ENCODE results near the gene SHD.
A peak's percentile ranks its signal among the peaks of the same experiment; 100 is the strongest.
"Not testable (repeated sequence)": the region's sequence is repeated elsewhere in the genome, so short reads cannot be mapped to it uniquely, and the experiment has no call there.

SHD gene, protein sequence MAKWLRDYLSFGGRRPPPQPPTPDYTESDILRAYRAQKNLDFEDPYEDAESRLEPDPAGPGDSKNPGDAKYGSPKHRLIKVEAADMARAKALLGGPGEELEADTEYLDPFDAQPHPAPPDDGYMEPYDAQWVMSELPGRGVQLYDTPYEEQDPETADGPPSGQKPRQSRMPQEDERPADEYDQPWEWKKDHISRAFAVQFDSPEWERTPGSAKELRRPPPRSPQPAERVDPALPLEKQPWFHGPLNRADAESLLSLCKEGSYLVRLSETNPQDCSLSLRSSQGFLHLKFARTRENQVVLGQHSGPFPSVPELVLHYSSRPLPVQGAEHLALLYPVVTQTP

DNA sequence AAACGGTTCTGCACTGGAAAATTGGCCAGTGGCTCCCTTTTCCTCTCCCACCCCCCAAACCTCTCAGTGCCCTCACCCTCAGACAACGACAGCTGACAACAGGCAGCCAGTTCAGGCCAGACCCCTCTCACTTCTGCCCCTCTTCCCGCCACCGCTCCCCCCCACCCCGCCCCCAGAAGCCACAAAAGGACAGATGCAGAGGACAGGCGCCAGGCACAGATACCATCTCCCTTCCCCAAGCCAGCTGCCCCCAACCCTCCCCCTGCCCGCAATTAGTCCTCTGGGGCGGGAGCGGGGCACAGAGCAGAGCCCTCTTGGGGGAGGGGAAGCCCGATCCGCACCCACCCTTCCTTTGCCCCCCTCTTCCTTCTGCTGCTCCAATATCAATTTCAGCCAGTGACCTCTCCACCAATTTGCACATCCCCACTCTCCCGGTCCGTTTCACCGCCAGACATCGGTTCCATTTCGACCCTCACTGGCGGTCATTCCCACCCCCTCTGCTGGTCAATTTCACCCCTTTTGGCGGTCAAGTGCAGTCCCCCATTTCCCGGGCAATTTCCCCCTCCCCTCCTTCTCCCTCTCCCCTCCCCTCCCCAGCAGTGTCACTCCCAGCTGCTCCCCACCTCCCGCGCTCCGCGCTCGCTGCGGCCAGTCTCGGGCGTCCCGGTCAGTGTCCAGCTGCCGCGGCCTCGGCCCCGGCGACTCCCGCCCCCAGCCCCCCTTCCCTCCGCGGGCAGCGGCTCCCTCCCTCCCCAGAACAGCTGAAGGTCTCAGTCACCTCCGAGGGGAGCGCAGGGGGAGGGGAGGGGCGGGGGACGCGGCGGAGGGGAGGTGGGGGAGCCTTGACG is at the start of gene SHD:
Gene SHD, plus strand, starts transcription at position 848 of the 848 bp plus-strand sequence. CDS start 798 bp downstream, outside the sequence.
- no peak within 1 kb of the TSS for H3K4me3 ChIP-seq (ENCODE audit: low read depth, low read length)
- TF ChIP-seq, protein P1, sequence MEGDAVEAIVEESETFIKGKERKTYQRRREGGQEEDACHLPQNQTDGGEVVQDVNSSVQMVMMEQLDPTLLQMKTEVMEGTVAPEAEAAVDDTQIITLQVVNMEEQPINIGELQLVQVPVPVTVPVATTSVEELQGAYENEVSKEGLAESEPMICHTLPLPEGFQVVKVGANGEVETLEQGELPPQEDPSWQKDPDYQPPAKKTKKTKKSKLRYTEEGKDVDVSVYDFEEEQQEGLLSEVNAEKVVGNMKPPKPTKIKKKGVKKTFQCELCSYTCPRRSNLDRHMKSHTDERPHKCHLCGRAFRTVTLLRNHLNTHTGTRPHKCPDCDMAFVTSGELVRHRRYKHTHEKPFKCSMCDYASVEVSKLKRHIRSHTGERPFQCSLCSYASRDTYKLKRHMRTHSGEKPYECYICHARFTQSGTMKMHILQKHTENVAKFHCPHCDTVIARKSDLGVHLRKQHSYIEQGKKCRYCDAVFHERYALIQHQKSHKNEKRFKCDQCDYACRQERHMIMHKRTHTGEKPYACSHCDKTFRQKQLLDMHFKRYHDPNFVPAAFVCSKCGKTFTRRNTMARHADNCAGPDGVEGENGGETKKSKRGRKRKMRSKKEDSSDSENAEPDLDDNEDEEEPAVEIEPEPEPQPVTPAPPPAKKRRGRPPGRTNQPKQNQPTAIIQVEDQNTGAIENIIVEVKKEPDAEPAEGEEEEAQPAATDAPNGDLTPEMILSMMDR (IDR thresholded peaks at IDR 0.05; ENCODE audit: low read depth, low read length): no peak

DNA sequence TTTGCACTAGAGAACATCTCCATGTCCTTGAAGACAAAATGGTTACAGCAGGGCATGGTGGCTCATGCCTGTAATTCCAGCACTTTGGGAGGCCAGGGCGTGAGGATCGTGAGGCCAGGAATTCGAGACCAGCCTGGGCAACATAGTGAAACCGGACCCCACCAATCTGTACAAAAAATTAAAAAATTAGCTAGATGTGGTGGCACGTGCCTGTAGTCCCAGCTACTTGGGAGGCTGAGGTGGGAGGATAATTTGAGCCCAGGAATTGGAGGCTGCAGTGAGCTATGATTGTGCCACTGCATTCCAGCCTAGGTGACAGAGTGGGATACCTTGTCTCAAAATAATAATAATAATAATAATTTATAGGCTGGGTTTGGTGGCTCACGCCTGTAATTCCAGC is 48.8 kb upstream of the SHD start:
- H3K4me3 ChIP-seq (ENCODE audit: low read depth, low read length): not testable (repeated sequence)

DNA sequence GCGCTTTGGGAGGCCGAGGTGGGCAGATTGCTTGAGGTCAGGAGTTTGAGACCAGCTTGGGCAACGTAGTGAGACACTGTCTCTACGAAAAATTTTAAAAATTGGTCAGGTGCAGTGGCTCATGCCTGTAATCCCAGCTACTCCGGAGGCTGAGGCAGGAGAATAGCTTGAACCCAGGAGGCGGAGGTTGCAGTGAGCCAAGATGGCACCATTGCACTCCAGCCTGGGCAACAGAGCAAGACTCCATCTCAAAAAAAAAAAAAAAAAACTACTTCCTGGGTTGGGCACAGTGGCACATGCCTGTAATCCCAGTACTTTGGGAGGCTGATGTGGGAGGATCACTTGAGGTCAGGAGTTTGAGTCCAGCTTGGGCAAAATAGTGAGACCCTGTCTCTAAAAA is 47.5 kb upstream of the SHD start:
- H3K4me3 ChIP-seq (ENCODE audit: low read depth, low read length): not testable (repeated sequence)

DNA sequence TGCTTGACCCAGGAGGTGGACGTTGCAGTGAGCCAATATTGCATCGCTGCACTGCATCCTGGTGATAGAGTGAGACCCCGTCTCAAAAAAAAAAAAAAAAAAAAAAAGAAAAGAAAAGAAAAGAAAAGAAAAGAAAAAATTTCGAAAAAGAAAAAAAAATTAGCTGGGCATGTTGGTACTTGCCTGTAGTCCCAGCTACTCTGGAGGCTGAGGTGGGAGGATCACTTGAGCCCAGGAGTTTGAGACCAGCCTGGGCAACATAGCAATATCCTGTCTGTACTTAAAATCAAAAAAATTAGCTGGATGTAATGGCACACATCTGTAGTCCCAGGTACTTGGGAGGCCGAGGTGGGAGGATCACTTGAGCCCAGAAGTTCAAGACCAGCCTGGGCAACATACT is 46.9 kb upstream of the SHD start:
- H3K4me3 ChIP-seq (ENCODE audit: low read depth, low read length): not testable (repeated sequence)

DNA sequence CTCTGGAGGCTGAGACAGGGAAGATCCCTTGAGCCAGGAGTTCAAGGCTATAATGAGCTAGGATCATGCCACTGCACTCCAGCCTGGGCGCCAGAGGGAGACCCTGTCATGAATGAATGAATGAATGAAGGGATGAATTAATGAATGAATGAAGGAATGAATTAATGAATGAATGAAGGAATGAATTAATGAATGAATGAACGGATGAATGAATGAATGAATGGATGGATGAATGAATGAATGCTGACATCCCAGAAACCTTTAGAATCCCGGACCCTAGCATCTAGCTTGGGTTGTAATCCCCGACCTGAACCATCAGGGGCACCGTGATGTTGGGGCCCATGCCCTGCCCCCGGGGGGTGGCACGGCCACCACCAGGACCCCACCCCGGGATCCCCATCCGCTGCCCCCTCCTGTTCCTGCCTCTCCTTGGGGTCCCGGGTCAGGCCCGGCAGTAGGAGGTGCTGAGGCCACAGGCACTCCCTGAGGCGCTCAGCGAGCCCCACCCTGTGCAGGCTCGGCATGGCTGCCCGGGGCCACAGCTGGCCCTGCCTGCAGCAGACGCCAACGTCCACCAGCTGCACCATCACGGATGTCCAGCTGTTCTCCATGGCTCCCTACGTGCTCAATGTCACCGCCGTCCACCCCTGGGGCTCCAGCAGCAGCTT is 46.3 kb upstream of the SHD start:
- no peak overlapping the region for H3K4me3 ChIP-seq (ENCODE audit: low read depth, low read length)
- TF ChIP-seq, protein P1 (IDR thresholded peaks at IDR 0.05; ENCODE audit: low read depth, low read length): no peak

DNA sequence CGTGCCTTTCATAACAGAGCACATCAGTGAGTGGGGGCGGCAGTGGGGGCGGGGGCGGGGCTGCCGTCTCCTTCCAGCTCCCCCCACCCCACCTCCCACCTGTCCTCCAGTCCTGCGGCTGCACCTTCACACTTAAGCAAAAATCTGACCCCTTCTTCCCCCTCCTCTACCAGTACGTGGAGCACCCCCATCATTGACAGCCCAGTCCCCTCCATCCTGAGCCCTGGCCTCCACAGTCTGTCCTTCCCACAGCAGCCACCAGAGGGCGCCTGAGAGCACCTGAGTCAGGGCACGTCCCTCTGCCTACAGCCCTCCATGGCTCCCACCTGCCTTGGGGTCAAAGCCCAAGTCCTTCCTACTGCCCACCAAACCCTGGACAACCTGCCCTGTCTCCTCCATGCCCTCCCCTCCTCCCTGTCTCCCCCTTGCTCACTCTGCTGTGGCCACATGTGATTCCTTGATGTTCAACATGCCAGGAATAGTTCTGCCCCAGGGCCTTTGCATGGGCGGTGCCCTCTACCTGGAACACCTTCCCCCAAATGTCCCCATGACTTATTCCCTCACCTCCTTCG is 45.7 kb upstream of the SHD start:
- TF ChIP-seq, protein P1 (IDR thresholded peaks at IDR 0.05; ENCODE audit: low read depth, low read length): peak; percentile 68
- no peak overlapping the region for H3K4me3 ChIP-seq (ENCODE audit: low read depth, low read length)

DNA sequence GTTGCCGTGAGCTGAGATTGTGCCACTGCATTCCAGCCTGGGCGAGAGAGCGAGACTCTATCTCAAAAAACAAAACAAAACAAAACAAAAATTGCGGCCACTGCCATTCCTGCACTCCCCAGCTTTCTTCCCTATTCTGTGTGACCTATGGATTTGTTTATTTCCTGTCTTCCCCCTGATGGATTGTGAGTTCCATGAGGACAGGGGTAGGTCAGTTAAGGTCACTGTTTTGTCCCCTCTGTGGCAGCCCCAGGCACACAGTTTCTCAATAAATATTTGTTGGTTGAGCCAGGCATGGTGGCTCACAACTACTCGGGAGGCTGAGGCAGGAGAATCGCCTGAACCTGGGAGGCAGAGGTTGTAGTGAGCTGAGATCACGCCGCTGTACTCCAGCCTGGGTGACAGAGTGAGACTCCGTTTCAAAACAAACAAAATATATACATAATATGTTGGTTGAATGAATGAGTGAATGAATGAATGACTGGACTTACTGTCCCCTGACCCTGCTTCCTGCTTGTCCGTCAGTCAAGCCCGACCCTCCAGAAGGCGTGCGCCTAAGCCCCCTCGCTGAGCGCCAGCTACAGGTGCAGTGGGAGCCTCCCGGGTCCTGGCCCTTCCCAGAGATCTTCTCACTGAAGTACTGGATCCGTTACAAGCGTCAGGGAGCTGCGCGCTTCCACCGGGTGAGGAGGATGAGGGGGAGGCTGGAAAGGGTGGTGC is 44.8 kb upstream of the SHD start:
- no peak overlapping the region for H3K4me3 ChIP-seq (ENCODE audit: low read depth, low read length)
- TF ChIP-seq, protein P1 (IDR thresholded peaks at IDR 0.05; ENCODE audit: low read depth, low read length): no peak

DNA sequence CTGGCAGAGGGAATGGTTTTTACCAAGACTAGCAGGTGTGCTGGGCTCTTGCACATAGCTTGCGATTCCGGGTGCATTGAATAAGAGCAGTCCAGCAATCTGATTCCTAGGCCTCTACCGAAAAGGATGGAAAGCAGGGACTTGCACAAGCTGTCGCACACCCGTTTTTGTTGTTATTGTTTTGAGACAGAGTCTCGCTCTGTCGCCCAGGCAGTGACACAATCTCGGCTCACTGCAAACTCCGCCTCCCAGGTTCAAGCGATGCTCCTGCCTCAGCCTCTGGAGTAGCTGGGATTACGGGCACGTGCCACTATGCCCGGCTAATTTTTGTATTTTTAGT is 44.2 kb upstream of the SHD start:
- no peak overlapping the region for H3K4me3 ChIP-seq (ENCODE audit: low read depth, low read length)
- TF ChIP-seq, protein P1 (IDR thresholded peaks at IDR 0.05; ENCODE audit: low read depth, low read length): no peak

DNA sequence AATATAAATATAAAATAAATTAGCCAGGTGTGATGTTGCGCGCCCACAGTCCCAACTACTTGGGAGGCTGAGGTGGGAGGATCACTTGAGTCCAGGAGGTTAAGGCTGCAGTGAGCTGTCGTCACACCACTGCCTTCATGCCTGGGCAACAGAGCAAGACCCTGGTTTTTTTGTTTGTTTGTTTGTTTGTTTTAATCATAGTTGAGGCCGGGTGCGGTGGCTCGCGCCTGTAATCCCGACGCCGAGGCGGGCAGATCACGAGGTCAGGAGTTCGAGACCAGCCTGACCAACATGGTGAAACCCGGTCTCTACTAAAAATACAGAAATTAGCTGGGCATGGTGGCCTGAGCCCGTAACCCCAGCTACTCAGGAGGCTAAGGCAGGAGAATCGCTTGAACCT is 41.6 kb upstream of the SHD start:
- H3K4me3 ChIP-seq (ENCODE audit: low read depth, low read length): not testable (repeated sequence)
